ENCODE data around the gene C17orf75. TPM values are rescaled to one million over a fixed set of nuclear protein-coding genes. Genes with fewer than 3 reads are reported as not detected.

The C17orf75 gene
- total RNA-seq, 1 experiment from 2014 or later, result 27.0 TPM

DNA sequence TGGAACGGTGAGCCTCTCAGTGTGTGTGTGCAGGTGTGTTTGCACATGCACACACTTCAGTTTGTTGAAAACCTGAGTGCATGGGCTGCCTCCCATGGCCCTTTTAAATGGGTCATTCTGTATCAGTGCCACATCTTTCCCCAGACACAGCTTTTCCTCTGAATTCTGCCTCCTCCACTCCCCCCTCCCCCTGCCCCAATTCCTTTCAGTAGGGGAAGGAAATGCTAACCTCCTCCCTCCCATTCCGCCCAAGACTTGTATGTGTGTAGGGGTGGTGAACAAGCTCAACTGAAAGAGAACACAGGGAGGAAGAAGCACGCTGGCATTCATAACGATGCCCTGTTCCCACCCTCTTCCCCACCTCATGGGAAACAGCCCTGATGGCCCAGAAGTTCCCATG, 34.3 kb downstream of the C17orf75 start:
- BruUV-seq (replicated peaks), result no TSS peak
- ChIA-PET POLR2A (ENCODE audit: unreplicated experiment) (interaction anchor here (0.5 kb wide), 1 partner anchor 68 kb away, joined by 3 read pairs; no protein-coding TSS in a partner anchor), CTCF (no interaction called here)
- ATAC-seq (no peak), DNase-seq (no peak)
- intact Hi-C loops (cut with micrococcal nuclease), result no loop called here
- no peak overlapping the region for H3K4me3 ChIP-seq (ENCODE audit: low read length)
- H4K20me1 ChIP-seq (ENCODE audit: low read length), result no peaks in the 10 kb centered on the region
- H3K9ac ChIP-seq (ENCODE audit: low read length), result no peak overlapping the region
- H3K27me3 ChIP-seq (ENCODE audit: low read length), result no peaks in the 10 kb centered on the region
- H3K4me1 ChIP-seq (ENCODE audit: insufficient read depth, low read length), result no peaks in the 10 kb centered on the region
- H3K9me2 ChIP-seq (replicated peaks; ENCODE audit: low read length), result no peaks in the 10 kb centered on the region
- H3K27ac ChIP-seq (ENCODE audit: low read length), result no peak overlapping the region
- H2AFZ ChIP-seq (ENCODE audit: low read length), result no peak overlapping the region
- no peak overlapping the region for H3K4me2 ChIP-seq (ENCODE audit: low read length)
- no peaks in the 10 kb centered on the region for H3K79me2 ChIP-seq (ENCODE audit: low read length)
- no peak for TF ChIP-seq EZH2 (IDR thresholded peaks at IDR 0.05; ENCODE audit: low read length, unreplicated experiment)
- no peaks in the 10 kb centered on the region for H3K9me3 ChIP-seq (ENCODE audit: low read length)
- H3K36me3 ChIP-seq (ENCODE audit: low read depth, low read length), result no peaks in the 10 kb centered on the region
- no peaks in the 10 kb centered on the region for H3F3A ChIP-seq (ENCODE audit: low read length, unreplicated experiment)

GRCh38 chr17:32305049-32305448, 36.9 kb downstream of the C17orf75 start:
- Histone ChIP-seq H3K9ac (ENCODE audit: low read length) (no peak overlapping the region), H4K20me1 (ENCODE audit: low read length) (no peaks in the 10 kb centered on the region), H3K27ac (ENCODE audit: low read length) (no peak overlapping the region), H3K9me3 (ENCODE audit: low read length) (no peaks in the 10 kb centered on the region), H3K4me3 (ENCODE audit: low read length) (no peak overlapping the region), H3F3A (ENCODE audit: low read length, unreplicated experiment) (no peaks in the 10 kb centered on the region), H3K4me2 (ENCODE audit: low read length) (no peak overlapping the region), H2AFZ (ENCODE audit: low read length) (no peak overlapping the region), H3K9me2 (replicated peaks; ENCODE audit: low read length) (no peaks in the 10 kb centered on the region), H3K36me3 (ENCODE audit: low read depth, low read length) (no peaks in the 10 kb centered on the region), H3K4me1 (ENCODE audit: insufficient read depth, low read length) (no peaks in the 10 kb centered on the region), H3K27me3 (ENCODE audit: low read length) (no peaks in the 10 kb centered on the region), H3K79me2 (ENCODE audit: low read length) (no peaks in the 10 kb centered on the region)
- no TSS peak for BruUV-seq (replicated peaks)
- TF ChIP-seq EZH2phosphoT487 (IDR thresholded peaks at IDR 0.05; ENCODE audit: borderline replicate concordance, low read length), result no peak
- TF ChIP-seq CTCF (conservative IDR thresholded peaks at IDR 0.05; ENCODE audit: low read depth, low read length), result no peak
- no peak for TF ChIP-seq EZH2 (IDR thresholded peaks at IDR 0.05; ENCODE audit: low read length, unreplicated experiment)
- no peak for DNase-seq
- ChIA-PET CTCF (no interaction called here), POLR2A (ENCODE audit: unreplicated experiment) (no interaction called here)
- intact Hi-C loops (cut with micrococcal nuclease), result no loop called here
- ATAC-seq, result no peak

DNA sequence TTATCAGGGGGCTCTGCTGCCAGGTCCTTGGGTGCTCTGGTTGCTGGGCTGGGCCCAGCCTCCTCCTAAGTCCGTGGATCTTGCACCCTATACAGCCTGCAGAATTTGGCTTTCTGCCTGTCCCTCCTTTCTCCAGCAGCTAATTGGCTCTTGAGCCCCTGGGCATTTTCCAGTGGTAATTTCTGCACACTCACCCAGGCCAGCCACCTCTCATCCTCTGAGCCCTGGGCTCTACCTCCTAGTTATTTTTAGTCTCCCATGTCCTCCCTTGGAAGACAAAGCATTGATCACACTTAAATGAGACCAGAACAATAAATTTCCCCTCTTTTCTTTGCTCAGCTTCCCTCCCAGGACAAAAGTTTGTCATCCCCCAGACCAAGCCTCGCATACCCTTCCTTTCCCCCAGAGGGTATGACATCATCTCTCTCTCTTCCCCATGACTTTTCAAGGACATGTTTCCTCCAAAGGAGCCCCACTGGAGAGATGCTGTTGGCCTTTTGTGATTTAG, 38.1 kb downstream of the C17orf75 start:
- DNase-seq (no peak), ATAC-seq (no peak)
- Histone ChIP-seq H3F3A (ENCODE audit: low read length, unreplicated experiment) (no peaks in the 10 kb centered on the region), H3K27me3 (ENCODE audit: low read length) (no peaks in the 10 kb centered on the region), H4K20me1 (ENCODE audit: low read length) (no peaks in the 10 kb centered on the region), H3K9ac (ENCODE audit: low read length) (no peak overlapping the region), H3K36me3 (ENCODE audit: low read depth, low read length) (no peaks in the 10 kb centered on the region), H3K79me2 (ENCODE audit: low read length) (no peaks in the 10 kb centered on the region), H3K9me2 (replicated peaks; ENCODE audit: low read length) (no peaks in the 10 kb centered on the region), H3K27ac (ENCODE audit: low read length) (no peak overlapping the region), H3K9me3 (ENCODE audit: low read length) (no peaks in the 10 kb centered on the region), H3K4me1 (ENCODE audit: insufficient read depth, low read length) (no peaks in the 10 kb centered on the region), H3K4me3 (ENCODE audit: low read length) (no peak overlapping the region), H3K4me2 (ENCODE audit: low read length) (no peak overlapping the region), H2AFZ (ENCODE audit: low read length) (no peak overlapping the region)
- BruUV-seq (replicated peaks), result no TSS peak
- TF ChIP-seq EZH2 (IDR thresholded peaks at IDR 0.05; ENCODE audit: low read length, unreplicated experiment) (no peak), CTCF (conservative IDR thresholded peaks at IDR 0.05; ENCODE audit: low read depth, low read length) (no peak), EZH2phosphoT487 (IDR thresholded peaks at IDR 0.05; ENCODE audit: borderline replicate concordance, low read length) (no peak)
- CTCF ChIA-PET, result interaction anchor here (0.6 kb wide), 1 partner anchor 37 kb away, joined by 10 read pairs; no protein-coding TSS in a partner anchor
- POLR2A ChIA-PET (ENCODE audit: unreplicated experiment), result no interaction called here
- intact Hi-C loops (cut with micrococcal nuclease), result no loop called here
